Right renal cortex interstitium (tissue), 3 donors: Measurements from ENCODE around the gene TMEM255A. TPM values are rescaled to one million over a fixed set of nuclear protein-coding genes. Genes with fewer than 3 reads are reported as not detected.
"Not testable (repeated sequence)": the region's sequence is repeated elsewhere in the genome, so short reads cannot be mapped to it uniquely, and the experiment has no call there.

ENCODE experiments used
- DNase-seq, 3 donors: peaks; one replicate each; pipeline ENCODE4 v3.0.0-alpha.2; 2013; ENCODE audit warnings: low read depth in 3 of 3, low spot score in 2 of 3
- polyA plus RNA-seq, 3 donors: library from polyadenylated mRNA; unstranded; fragments of 120-200 nt; gene quantifications; one replicate each; pipeline ENCODE4 v1.2.1, GENCODE V29; 2013; ENCODE audit not compliant: insufficient read length in 3 of 3

The TMEM255A gene
- polyA plus RNA-seq: under 1 TPM; 0.33 to 0.76 (median 0.41) TPM

DNA sequence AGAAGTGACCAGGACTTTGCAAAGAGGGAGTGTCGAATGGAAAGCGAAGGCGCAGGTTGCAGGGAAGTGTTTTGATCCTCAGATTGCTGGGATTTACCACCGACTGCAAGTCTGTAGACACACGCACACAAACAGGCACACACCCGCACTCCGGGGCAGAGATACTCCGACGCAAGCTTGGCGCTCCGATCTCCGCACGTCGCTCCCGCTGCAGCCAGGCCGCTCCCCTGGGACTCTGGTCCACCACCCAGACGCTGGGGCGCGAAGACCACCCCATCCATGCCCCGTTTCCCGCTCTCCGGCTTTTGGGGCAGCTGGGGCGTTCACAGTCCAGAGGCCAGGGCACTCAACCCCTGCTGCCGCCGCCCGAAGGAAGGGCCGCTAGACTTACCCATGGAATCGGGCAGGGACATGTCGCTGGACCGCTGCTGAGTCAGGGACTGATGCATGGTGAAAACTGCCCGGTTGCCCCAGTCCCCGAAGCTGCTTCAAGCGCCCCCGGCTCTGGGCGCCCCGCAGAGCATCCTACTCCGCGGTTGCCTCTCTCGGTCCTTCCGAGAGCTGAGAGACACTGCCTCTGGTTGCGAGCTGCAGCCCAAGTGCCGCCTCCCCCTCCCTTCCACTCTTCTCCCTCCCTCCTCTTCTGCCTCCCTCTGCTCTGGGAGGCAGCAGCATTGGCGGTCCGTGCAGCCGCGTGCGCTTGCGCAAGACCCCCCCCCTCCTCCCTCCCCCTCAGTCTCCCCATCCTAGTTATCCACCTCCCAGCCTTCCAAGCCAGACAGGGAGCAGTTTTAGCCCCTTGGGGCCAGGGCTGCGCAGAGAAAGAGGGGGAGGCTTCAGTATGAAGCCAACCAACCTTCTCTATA is at the start of gene TMEM255A:
TSS of gene TMEM255A (minus strand) at position 601 of the 866 bp plus-strand sequence. CDS start at position 449, 152 bp downstream.
- no peak for DNase-seq

DNA sequence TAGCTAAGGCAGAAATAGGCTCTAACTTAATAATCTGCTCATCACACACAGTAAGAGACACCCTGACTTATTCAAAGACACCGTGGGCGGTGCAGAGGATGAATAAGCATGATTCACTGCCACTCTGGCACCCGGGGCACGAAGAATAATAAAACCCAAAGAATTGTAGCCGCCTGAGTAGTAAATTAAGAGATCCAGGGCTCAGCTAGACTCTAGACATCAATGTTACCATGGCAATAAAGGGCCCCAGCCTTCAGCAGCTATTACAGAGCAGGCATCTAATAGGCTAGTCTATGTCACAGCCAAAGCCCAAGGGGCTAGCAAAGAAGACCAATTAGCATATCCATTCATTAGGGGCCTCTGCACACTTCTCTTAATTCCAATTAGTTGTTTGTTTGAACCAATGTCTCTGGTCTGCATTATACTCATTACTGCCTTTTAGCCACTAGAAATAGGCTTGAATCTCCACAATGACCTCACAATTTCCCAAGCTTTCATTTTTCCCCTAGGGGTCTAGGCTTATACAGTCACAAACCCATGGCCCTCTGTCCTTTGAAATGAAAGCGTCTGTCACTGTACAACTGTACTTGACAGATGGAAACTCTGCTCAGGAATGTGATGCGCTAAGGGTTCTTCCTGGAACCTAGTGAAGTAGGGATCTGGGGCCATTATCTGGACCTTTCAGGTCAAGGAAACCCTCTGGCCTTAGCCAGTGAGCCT is 47.6 kb upstream of the TMEM255A start:
- peak in 1 of 3 donors; percentile 6 for DNase-seq

DNA sequence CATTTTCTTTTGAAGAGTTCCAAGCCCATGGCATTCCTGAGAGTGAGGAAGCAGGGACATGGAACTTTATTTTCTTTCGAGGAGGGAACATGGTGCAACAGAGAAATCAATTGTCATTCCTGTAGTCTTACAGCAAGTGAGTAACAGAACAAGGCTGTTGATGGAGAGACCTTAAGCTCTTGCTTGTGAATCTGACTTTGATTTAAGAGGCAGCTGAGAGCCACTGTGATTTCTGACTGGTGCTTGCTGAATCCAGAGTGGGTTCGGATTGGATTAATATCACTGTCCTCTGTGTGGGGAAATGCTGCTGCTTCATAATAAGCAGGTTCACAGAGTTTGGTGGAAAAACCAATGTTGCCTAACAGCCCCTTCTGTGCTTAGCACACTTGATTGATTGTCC is 45.9 kb upstream of the TMEM255A start:
- DNase-seq: no peak

DNA sequence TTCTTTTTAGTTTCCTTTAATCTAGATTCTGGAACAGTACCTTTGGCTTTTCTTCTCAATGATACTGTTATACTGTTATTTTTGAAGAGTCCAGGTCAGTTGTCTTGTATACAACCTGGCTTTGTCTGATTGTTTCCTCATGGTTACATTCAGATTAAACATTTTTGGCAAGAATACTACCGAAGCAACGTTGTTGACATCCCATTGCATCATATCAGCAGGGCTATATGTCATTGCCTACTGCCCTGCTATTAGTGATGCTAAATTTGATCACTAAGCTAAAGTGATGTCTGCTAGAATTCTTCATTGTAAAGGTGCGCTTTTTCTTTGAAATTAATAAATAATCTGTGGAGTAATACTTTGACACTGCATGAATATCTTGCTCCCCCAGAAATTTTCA is 44.8 kb upstream of the TMEM255A start:
- DNase-seq: no peak

DNA sequence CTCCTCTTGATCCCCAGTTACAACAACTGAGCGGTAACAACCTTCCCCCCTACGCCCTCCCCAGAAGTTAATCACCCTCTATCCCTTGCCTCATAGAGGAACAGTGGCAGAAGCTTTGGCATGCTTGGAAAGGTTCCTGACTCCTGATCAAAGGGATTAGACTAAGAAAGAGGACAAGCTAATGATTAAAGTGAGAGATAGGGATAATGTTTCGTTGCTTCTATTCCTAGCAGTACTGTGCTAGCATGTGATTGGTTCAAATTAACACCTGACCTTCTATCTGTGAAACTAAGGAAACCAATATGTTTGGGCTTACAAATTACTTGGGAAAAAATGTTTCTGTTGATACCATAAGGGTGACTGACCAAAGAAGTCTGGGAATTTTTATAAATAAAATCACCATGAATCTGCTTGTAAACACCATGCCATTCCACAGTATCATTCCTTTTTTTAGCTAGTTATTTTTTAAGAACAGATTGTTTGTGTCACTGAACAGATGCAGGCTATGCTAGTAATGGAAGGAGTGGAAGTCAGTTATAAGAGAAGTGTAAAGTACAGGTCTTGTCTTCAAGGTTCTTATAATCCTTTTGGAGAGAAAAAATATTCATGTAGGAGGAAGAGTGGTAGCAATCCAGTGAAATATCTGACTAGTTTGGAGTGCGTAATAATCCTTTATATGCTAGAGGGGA is 39.3 kb upstream of the TMEM255A start:
- no peak for DNase-seq

DNA sequence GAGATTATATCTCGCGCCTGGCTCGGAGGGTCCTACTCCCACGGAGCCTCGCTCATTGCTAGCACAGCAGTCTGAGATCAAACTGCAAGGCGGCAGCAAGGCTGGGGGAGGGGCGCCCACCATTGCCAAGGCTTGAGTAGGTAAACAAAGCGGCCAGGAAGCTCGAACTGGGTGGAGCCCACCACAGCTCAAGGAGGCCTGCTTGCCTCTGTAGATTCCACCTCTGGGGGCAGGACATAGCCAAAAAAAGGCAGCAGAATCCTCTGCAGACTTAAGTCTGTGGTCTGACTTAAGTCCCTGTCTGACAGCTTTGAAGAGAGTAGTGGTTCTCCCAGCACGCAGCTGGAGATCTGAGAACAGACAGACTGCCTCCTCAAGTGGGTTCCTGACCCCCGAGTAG is 33.3 kb upstream of the TMEM255A start:
- DNase-seq: not testable (repeated sequence)

DNA sequence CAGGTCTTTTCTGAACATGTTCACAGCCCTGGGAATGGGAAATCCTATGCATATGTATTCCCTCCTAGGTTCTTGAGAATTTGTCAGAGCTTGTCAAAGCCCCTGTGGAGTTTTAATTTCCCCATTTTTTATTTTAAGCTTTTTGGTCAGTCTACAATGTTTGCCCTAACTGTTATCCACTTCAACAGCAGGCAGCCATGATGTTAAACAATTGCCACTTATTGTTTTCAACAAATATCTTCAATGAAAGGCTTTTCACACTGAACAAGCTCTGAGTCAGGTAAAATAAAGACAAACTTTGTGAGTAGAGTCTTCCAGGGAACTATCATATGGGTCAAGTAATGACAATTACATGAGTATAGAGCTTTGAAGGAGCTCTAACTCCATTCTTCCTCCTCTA is 25.6 kb upstream of the TMEM255A start:
- no peak for DNase-seq

DNA sequence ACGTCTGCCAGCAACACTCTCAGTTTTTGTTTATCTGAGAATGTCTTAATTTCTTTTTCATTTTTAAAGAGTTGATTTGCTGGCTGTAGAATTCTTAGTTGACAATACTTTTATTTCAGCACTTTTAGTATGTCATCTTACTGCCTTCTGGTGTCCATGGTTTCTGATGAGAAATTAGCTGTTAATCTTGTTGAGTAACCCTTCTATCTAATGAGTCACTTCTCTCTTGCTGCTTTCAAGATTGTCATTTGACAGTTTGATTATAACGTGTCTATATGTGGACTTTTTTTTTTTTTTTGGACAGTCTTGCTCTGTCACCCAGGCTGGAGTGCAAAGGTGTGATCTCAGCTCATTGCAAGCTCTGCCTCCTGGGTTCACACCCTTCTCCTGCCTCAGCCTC is 24.0 kb upstream of the TMEM255A start:
- no peak for DNase-seq

DNA sequence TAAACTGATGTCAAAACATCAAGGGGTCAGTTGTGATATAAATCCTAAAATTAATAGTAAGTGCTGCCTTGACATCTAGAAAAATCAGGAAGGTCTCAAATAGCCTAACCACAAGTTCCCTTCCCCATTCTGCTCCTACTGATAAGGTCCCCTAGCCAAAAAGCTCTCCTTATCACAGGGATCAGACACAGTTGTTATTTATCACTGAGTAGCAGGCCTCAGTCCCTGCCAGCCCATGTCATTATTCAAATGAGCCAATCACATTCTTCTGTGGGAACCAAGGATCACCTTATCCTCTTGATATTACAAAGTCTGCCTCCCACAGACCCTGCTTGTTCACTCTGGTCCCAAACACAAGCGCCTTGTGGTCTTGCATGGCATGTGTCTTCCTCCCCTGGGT is 23.3 kb upstream of the TMEM255A start:
- no peak for DNase-seq

DNA sequence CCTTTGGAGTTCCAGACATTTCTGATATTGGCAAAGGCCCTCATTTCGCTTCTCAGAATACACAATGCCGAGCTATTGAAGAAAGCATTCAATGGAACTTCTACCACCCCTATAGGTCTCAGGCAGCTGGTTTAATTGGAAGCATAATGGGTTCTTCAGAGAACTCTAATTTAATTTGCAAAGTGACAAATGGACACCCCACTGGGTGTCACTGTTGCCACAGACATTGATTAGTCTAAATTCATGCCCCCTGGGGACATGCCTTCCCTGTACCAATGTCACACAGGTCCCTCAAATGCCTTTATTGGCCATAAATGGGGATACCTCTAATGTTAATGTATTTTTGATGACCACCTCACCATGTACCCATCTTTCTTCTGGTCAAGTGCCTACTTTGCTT is 22.9 kb upstream of the TMEM255A start:
- DNase-seq: no peak

DNA sequence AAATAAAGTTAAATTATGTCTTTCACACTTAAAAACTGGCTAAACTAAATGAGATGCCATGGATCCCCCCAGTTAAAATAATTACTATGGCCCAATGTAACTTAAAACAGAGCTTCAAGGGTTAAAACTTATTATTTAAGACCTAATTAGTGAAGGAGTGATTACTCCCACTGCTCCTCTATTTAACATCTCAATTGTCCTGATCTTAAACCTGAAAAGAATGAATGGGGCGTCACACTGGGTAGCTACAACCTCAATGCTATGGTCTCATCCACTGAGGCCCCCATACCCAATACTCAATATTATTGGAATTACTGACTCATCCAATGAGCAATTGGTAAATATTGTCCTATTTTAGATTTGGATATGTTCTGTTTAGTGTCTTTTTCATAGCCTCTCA is 21.1 kb upstream of the TMEM255A start:
- DNase-seq: no peak

DNA sequence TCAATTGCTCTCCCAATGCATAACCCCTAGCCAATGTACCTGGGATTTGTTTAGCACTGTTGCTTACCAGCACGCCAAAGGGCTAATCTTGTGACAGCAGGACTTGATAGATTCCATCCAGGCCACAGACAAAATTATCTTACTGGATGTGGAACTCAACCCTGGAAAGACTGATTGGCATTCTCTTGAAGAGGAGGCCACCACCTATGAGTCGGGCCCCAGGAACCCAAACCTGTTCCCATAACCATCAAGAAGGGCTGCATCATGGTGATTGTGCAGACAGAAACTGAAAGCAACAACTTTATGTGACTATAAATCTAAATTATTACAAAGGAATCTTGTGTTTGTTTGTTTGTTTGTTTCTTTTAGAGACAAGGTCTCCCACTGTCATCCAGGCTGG is 19.9 kb upstream of the TMEM255A start:
- no peak for DNase-seq

DNA sequence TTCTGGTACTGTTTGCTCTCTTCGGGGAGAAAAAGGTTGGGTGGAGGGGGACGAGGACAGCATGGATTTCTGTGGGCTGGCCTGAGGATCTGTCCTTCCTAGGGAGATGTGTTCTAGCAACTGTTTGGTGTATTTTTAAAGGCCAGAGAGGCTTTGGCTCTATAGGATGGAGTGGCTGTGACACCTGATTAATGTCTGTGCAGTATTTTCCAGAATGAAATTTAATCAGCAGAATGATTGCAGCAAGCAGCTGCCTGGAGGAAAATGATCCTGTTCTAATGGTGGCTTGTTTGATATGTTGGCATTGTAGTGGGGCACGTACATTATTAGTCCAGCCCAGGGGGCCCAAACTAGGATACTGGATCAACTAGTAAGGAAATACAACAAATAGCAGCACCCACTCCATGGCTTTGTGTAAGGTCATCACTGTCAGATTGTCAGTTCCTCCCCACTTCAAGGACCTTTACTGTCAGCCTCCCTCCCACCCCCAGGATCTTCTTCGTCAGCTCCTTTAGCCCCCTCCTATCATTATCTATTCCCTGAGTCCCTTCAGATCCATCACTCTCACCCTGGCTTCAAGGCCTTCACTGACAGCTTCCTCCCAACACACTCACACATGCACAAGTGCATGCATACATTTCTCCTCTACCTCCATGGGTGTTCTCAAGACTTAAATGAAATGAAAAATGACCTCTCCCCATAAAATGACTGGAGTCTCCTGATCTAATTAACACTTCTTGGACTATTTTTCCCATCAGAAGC is 10.4 kb upstream of the TMEM255A start:
- DNase-seq: no peak

DNA sequence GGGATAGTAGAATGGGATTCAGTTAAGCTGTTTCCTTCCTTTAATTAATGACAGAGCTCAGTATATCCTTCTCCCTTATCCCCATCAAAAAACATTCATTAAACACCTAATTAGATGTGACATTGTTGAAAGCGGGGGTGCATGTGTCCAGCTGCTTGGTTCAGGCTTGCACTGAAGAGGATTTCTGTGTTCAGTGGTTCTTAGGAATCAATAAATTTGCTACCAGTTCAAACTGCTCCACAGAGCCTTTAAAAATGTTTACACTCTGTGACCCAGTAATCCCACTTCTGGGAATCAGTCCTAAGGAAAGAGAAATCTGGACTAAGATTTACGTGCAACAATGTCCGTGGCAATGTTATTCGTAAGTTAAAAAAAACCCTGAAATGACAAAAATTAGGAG is 7.2 kb upstream of the TMEM255A start:
- no peak for DNase-seq

DNA sequence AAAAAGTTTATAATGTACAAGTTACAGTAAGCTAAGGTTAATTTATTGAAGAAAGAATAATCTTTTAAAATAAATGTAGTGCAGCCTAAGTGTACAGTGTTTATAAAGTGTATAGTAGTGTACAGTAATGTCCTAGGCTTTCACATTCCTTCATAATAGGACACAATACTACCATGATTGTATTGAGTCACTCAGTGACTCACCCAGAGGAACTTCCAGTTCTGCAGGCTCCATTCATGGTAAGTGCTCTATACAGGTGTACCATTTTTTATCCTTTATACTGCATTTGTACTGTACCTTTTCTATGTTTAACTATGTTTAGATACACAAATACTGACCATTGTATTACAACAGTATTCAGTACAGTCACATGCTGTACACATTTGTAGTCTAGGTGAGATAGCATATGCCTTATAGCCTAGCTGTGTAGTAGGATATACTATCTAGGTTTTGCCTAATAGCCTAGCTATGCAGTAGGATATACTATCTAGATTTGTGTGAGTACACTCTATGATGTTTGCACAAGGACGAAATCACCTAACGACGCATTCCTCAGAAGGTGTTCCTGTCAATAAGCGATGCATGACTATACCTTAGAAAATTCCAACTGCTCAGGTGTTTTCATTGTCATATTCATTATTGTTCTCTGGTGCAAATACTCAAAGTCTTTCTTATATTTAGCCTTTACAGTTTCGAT is 5.5 kb upstream of the TMEM255A start:
- DNase-seq: no peak

DNA sequence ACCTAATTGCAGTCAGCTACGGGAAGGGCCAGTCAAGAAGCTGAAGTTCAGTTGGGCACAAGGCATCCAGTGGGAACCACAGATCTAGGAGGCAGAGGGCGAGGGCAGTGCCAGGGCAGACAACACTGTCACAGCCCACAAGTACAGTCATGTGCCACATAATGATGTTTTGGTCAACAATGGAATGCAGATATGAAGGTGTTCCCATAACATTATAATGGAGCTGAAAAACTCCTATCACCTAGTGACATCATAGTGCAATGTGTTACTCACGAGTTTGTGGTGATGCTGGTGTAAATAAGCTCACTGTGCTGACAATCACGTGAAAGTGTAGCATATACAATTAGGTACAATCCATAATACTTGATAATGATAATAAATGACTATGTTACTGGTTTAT is 4.5 kb upstream of the TMEM255A start:
- no peak for DNase-seq

DNA sequence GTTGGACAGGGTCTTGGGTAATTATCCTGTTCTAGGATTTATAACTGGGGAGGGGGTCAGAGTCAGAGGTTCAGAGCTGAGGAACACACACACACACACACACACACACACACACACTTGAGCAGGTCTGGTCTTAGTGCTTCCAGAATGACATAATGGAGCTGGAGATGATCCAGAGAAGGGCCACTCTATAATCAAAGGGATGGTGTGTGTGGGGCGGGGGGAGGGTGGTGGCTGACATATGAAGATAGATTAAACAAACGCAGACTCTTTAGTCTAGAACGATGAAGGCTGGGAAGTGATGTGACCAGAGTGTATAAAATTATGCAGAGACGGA is 434 bp upstream of the TMEM255A start:
- DNase-seq: no peak

DNA sequence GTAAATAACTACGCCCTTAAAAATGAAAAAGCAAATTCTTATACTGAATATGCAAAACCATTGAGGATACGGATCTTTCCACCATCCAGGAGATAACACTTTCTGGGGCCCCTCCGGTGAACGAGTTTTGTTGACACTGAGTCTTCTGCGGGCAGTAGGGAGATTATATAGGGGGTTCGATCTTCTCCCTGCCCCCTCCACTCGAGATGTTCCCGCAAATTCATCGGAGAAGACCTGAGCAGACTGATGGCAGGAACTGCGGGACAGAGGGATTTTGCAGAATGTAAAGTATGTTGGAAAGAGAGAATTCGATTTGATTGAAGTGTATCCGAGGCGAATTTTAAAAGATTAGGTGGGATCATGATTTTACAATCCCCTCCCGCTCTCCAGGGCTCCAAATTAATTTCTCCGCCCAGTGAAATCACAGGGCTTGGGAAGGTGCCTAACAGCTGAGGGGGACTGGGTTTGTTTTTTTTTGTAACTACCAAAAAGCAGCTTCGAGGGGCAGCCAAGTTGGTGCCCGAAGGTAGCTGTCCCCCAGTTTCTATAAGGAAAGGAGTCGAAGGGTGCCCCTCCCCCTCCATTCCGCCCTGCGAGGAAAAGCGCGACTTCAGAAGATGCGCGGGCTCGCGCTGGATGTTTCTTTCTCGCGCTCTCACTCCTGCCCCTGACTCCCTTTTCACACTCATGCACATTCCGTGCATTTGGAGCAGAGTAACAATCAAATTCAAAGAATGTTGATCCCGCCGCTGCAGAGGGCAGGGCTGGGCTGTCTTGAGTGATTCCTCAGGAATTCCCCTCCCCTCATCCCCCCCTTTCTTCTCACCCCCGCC is 1.2 kb downstream of the TMEM255A start:
- DNase-seq: no peak
